Endometrium (tissue), 2 donors: Measurements from ENCODE around the gene PAX2.

Source experiments
- FAIRE-seq: peaks from 2 replicates; lab custom pipeline; 2012; peaks lifted over from hg19 to GRCh38; lab: Jason Lieb, UNC
- donor health status: control.
- donor health status: control.

The PAX2 gene

GRCh38 chr10:100858261-100858660 lies 112.9 kb downstream of the PAX2 start:
- FAIRE-seq = no peak

DNA sequence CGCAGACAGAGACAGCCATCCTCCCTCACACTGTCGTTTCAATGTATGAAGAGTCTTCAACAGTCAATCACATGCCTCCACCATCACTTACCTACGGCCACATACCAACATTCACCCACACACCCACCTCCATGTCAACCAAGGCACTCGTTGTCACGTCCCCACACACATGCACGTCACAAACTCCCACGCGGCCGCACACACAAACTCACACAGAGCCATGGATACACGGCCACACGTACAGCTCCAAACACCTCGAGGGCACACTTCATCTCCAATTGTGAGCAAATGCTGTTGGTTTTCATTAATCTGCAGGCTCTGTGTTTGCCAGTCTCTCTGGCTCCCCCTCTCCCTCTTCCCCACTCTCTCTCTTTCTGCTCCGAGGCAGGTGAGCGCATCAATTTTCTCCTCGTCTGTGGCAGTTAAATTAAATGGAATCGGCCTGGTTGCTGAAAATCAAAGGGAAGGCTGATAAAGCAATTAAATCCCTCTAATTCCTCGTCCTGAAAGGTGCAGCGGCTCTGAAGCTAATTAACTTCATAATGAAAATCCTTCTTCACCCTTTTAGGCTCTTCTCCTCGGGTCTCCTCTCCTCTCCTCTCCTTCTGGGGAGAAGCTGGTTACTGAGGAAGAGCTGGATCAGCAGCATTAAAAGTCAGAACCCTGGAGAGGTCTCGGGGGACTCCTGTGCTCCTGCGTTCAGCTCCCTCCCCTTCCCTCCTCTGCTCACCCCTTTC lies 113.5 kb downstream of the PAX2 start:
- FAIRE-seq = no peak

DNA sequence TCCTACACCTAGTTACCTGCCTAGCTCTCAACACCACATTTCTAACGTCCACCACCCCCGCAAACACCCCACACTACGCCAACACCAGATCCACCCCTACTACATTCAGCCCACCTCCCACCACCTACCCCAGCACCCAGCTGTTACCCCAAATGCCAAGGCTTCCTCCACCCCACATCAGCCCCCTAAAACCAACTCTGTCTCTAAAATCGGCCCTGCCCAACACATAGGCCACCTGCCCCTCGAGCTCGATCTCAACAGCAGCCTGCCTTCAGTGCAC lies 114.0 kb downstream of the PAX2 start:
- FAIRE-seq = no peak

- no peak for FAIRE-seq
Observed at GRCh38 chr10:100863433-100863832, 118.1 kb downstream of the PAX2 start.

GRCh38 chr10:100864036-100864885 lies 118.9 kb downstream of the PAX2 start:
- no peak for FAIRE-seq

DNA sequence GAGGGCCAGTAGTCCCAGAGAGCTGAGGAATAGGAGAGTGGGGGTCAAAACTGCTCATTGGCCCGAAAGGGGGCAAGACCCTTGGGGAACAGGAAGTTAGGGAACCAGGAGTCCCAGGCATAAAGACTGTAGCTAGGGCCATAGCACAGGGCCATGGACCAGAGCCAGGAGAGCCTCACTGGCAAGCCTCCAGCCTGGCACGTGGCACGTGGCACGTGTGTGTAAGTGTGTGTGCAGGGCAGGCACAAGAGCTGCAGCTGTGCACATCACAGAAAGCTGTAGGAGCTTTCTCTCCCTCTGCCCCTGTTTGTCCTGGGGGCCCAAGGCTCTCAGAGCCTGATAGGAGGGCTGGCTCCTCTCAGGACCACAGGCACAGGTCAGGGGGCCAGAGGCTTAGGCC lies 119.6 kb downstream of the PAX2 start:
- no peak for FAIRE-seq

DNA sequence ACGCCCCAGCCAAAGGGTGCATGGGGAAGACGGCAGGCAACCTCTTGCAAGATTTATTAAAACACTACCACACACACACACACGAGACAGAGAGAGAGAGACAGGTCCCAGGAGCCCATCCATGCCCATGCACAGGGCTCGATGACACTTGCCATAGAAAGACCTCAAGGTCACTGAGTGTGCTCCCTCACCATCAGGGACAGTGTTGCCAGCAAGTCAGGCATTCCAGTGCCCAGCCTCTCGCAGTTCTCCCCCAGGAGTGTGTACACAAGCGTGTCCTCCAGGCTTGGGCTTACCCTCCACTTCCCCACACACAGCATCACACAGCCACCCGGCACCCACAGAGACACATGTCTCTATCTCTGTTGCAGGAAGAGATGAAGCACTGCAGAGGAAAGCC lies 120.6 kb downstream of the PAX2 start:
- FAIRE-seq = no peak

DNA sequence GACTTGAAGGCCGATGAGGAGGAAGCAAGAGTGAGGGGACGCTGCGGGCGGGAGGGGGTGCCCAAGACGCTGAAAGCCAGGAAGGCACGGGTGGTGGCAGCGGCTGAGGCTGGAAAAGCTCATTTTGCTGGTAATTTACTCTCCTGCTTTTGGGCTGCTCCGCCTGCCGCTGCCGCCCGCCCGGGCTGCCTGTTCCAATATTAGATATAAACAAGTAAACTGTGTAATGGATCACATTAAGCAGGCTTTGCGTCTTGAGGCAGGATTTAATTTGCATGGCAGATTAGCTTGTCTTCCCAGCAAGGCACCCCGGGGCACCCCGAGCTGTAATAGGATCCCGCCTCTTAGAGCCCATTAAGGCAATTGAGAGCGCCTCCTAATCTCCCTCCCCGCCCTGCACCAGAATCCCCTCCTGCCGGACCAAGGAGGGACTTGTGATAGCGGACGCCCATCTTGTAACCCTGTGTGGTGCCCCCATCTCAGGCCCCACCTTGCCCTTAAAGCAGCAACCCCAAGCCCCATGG lies 121.3 kb downstream of the PAX2 start:
- no peak for FAIRE-seq

GRCh38 chr10:100867261-100867963 lies 122.0 kb downstream of the PAX2 start:
- FAIRE-seq = no peak

- FAIRE-seq = no peak
Observed at GRCh38 chr10:100868382-100868781, 123.0 kb downstream of the PAX2 start.

DNA sequence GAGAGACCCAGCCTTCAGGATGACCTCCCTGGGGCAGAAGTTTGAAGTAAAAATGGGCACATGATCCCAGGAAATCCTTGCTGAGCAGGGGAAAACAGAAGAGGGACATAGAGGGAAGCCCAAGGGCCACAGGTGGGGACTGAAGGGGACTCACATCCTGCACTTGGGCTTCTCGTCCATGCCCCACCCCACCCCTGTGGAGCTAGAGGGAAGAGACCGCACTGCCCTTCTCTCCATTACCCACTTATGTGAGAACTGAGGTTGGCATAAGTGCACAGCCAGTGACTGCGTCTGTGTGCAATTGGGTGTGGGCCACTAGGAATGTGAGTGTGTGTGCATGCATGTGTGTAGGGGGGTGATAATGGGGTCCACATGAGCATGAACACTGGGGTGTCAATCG lies 124.0 kb downstream of the PAX2 start:
- no peak for FAIRE-seq

- FAIRE-seq = no peak
Observed at GRCh38 chr10:100872034-100872791, 126.8 kb downstream of the PAX2 start.

GRCh38 chr10:100873146-100873826 lies 127.9 kb downstream of the PAX2 start:
- FAIRE-seq = no peak

GRCh38 chr10:100873827-100874326 lies 128.5 kb downstream of the PAX2 start:
- no peak for FAIRE-seq

GRCh38 chr10:100874702-100875483 lies 129.5 kb downstream of the PAX2 start:
- no peak for FAIRE-seq

DNA sequence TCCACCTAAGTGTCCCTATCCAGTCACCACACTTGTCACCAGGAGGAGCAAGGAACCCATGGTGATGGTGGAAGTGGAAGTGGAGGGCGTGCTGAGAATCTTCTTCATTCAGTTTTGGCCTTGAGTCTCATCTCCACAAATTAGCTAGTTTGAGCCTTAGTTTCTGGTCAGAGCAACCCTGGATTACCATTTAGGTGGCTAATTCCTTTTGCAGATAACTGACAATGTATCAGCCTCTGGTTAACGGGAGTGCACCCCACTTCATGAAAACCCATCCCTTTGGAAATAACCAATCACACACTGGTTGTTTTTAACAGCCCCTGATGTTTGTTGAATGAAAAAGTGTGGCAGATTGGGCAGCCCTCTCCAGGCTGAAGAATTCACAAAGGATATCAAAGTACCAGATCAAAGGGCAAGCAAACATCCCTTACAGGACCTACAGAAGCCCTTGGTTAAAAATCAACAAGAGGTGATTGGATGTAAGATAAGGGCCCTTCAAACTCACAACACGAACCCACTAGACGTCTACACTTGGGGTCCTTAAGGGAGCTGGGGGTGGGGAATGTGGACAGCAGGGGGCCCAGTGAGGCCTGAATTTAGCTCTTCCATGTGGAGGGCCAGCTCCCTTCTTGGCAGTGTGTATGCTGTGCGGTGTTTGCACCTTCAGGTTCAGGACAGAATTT lies 130.2 kb downstream of the PAX2 start:
- FAIRE-seq = no peak

DNA sequence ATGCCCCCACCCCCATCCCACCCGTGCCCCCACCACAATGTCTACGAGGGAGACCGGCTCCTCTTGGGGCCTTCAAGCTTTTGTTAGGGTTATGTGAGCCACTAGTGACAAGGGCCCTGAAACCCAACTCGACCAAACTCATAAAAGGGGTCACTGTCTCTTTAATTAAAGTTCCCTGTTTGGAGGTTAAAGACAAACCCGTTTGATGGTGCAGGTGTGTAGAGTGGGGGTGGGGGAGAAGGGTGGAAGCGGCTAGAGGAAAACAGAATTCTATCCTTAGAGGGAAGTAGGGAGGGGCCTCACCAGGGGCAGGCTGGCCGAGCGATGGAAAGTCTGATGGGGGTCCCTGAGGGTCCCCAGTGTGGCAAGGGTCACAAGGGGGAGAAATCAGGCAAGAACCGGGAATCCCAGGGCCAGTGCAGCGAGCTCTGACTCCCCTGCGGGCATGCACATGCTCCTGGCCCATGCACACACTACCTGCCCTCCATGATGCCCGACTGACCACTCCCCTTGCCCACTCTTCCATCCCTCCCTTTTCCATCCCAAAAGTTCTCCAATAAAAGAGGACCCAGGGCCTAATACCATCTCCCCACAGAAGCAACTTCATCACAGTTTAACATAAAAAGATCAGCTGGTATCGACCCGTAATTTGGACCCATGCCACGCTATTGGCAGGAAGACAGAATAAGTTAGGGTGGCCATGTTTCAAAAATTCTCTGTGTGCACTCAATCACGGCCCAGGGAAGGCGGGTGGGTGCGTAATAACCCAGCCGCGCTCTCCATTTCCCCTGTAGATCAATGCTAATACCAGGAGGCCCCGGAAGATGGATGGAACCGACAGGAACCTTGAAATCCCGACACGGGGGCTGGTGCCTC lies 131.4 kb downstream of the PAX2 start:
- FAIRE-seq = no peak

DNA sequence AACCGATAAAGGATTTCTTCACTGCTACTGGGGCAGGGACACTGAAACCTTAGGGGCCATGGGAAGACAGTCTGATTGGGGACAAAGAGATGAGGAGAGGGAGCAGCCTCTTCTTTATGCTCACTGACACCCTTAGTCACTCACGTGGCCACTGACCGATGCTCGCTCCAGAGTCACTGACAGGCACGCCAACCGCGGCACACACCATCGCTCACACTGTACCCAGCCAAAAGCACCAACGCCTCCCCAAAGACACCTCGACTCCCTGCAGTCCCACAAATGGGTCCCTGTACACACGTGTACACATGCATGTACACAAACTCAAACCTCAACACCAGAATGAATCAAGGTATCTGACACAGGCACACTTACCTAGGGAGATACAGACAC lies 132.1 kb downstream of the PAX2 start:
- no peak for FAIRE-seq
